Measurements from ENCODE around the gene XPO1.
"Not testable (repeated sequence)": the region's sequence is repeated elsewhere in the genome, so short reads cannot be mapped to it uniquely, and the experiment has no call there.

XPO1 gene

DNA sequence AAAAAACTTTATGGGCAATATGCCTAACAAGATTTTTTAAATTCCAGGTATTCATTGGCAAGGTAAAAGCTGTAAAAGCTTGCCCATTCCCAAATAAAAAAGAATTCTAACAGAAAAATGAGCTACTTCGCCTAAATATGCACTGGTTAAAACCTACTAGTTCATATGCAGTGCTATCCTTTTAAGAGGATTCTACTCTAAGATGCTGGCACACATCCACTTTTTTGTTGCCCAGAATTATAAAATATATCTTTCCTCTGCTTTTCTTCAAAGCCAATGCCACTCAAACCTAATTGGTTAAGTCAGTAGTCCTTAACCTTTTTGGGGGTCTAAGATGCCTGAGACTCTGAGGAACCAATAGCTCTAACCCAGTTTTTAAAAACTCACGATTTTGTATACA, 3.2 kb downstream of the XPO1 start:
- DNase-seq (ENCODE audit: low read depth): no peak

DNA sequence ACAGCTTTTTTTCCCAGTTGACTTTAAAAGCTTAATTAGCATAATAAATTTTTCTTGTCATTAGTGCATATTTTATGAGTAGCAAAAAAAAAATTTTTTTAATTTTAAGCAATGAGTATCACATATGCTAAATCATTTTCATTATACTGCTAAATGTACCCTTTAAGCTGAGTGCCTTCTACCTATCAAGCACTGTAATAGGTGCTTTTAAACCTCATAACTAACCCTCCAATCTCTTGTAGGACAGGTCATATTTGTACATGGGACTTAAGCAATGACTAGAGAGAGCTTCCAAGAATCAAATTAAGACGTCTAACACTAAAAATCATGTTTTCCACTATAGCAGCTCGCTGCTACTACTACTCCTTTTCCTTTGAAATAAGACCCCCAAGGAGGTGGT, 7.4 kb downstream of the XPO1 start:
- DNase-seq (ENCODE audit: low read depth): no peak

DNA sequence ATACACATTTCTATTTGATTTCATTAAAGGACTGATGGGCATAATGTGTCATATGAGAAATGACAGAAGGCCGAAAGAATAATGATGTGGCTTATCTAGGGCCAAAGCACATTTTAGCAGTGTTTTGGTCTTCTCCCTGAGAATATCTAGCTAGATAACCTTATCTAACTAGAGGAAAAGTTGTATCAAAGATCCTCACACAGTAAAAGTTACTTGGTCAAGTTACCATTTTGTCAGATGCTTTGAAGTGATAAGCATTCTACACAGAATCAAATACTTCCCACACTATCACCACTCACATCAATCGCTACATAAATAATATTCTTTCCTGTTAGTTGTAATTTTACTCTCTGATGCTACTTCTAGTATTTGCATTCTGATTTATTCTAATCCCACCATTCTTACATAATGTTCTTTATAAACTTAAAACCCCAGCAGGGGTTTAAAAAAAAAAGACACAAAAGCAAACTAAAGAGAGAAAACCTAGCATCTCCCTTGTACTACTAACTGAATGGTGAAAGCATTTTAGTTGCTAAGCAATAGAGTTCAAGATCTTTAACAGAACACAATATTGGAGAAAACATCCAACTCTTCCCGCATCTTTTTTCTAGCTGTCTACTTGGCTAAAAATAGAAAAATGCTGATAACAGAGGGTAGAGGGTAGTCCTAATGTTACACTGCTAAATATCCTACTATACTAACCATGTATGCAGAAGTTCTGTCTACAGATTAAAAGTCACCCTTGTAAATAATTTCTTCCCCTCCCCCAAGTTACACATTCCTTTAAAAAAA, 8.0 kb downstream of the XPO1 start:
- no peak for DNase-seq (ENCODE audit: low read depth)

DNA sequence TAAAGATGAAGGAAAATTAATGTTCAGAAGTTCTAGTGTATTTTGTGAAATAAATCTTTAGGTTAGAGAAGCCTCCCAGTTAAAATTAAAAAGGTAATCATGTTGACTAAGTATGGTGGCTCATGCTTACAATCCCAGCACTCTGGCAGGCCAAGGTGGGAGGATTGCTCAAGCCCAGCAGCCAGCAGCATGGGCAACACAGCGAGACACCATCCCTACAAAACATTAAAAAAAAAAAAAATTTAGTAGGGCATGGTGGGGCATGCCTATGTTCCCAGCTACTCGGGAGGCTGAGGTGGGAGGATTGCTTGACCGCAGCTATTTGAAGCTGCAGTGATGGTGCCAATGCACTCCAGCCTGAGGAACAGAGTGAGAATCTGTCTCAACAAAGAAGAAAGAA, 17.9 kb downstream of the XPO1 start:
- DNase-seq (ENCODE audit: low read depth): no peak

DNA sequence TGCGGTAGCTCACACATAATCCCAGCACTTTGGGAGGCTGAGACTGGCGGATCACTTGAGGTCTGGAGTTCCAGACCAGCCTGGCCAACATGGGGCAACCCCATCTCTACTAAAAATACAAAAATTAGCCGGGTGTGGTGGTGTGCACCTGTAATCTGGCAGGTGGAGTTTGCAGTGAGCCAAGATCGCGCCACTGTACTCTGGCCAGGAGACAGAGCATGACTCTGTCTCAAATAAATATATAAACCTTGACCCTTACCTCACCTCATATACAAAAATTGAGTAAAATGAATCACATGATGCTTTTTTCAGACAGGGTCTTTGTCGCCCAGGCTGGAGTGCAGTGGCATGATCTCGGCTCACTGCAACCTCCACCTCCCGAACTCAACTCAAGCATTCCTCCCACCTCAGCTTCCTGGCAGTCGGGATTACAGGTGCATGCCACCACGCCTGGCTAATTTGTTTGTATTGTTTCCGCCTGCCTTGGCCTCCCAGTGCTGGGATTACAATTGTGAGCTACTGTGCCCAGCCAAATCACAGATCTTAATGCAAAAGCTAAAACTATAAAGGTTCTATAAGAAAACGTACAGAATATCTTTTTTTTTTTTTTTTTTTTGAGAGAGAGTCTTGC, 25.3 kb downstream of the XPO1 start:
- no peak for DNase-seq (ENCODE audit: low read depth)

DNA sequence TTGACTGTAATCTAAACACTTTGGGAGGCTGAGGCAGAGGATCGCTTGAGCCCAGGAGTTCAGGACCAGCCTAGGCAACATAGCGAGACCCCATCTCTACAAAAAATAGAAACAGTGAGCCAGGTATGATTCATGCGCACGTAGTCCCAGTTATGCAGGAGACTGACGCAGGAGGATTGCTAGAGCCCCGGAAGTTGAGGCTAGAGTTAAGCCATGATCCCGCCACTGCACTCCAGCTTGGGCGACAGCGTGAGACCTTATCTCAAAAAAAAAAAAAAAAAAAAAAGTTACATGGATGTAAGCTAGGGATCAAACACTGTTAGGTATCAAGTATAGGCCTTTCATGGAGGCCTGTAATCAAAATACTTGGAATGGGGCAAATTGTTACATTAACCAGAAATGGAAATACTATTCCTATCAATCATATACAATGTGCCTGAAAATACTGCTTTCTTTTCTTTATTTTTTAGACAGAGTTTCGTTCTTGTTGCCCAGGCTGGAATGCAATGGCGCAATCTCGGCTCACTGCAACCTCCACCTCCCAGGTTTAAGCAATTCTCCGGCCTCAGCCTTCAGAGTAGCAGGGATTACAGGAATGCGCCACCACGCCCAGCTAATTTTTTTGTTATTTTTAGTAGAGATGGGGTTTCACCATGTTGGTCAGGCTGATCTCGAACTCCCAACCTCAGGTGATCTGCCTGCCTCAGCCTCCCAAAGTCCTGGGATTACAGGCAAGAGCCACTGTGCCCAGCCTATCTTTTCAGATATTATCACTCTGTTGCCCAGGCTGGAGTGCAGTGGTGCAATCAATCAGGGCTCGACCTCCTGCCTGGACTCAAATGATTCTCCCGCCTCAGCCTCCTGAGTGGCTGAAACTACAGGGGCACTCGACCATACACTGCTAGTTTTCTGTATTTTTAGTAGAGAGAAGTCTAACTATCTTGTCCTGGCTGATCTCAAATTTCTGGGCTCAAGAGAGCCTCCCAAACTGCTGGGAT, 27.2 kb downstream of the XPO1 start:
- DNase-seq (ENCODE audit: low read depth): no peak

DNA sequence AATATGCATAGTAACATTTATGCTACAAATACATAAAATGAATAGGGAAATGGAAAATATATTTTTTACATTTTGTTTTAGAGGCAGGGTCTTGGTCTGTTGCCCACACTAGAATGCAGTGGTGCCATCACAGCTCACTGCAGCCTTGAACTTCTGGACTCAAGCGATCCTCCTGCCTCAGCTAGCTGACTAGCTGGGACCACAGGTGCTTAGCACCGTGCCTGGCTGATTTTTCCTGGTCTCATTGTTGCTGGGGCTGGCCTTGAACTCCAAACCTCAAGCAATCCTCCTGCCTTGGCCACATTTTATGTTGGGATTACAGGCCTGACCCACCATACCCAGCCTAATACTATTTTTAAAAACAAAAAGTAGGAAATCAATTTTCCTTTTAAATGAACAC, 33.2 kb downstream of the XPO1 start:
- DNase-seq (ENCODE audit: low read depth): no peak

DNA sequence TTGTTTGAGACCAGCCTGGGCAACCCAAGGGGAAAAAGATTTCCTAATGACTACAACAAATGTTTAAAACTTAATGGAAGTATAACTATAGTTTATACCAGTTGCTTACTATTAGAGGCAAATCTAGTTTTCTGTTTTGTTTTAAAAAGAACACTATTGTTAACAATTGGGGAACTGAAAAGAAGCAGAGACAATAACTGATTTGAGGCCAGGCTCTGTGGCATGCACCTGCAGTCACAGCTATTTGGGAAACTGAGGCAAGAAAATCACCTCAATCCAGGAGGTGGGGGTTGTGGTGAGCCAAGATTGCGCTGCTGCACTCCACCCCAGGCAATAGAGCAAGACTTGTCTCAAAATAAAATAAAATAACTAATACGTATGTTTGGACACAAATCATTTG, 39.1 kb downstream of the XPO1 start:
- DNase-seq (ENCODE audit: low read depth): no peak

DNA sequence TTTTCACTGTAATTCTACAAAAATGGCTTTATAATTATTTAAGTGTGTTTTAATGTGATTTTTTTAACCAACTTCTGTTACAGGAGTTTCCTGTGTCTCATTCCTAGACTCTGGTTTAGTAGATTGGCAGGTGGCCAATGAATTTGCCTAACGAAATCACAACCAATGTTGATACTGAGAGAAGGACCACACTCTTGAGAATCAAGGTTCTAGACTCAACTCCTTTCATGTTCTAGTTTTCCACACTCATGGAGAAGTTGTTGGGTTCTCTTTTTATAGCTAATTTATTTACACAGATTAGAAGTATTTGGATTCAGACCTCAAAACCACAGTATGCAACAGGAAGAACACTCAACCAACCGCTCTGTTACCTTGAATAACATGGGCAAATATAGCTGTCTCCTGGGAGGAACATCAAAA, 44.6 kb downstream of the XPO1 start:
- no peak for DNase-seq (ENCODE audit: low read depth)

DNA sequence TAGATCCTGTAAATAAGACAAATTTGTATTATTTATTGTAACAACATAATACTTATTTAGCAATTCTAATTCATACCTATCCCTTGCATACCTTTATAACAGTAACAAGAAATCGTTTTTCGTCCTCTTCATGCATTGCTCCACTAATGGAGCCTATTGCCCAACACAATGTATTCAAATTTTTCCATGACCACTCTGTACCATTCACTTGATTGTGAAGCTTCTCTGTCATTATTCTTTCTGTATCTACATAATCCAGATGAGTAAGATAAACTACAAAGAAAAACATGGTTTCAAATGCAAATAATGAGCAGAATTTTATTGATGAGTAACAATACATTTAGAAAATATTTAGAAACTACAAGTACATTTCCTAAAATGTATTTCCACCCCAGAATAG, 45.7 kb downstream of the XPO1 start:
- DNase-seq (ENCODE audit: low read depth): no peak

DNA sequence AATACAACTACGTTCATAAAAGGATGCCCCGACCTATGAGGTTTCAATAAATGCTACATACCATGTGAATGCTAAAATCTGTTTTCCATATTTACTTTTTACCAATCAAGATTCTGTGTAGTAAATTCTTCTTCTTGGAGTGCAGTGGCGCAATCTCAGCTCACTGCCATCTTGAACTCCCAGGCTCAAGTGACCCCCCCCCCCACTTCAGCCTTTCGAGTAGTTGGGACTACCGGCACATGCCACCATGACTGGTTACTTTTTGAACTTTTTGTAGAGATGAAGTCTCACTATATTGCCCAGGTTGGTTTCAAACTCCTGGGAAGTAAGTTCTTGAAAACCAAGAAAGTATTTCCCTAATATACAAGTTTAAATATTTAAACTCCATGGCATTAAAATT, 52.9 kb downstream of the XPO1 start:
- no peak for DNase-seq (ENCODE audit: low read depth)

DNA sequence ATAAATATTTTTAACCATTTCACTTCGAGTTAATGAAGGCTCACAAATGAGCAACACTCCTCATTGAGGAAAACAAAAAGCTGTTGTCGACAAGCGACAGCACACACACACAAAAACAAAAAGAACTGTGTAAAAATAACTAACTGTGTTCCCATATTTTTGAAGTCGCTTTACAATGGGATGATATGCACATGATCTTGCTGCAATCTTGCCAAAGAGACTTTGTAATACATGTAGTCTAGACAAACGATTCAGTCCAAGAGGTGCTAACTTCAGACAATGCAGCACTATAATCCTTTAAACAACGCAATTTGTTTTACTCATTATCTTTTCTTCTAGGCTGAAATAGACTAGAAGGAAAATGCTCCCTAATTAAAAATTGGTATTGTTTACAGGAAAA, 60.1 kb downstream of the XPO1 start:
- no peak for DNase-seq (ENCODE audit: low read depth)

DNA sequence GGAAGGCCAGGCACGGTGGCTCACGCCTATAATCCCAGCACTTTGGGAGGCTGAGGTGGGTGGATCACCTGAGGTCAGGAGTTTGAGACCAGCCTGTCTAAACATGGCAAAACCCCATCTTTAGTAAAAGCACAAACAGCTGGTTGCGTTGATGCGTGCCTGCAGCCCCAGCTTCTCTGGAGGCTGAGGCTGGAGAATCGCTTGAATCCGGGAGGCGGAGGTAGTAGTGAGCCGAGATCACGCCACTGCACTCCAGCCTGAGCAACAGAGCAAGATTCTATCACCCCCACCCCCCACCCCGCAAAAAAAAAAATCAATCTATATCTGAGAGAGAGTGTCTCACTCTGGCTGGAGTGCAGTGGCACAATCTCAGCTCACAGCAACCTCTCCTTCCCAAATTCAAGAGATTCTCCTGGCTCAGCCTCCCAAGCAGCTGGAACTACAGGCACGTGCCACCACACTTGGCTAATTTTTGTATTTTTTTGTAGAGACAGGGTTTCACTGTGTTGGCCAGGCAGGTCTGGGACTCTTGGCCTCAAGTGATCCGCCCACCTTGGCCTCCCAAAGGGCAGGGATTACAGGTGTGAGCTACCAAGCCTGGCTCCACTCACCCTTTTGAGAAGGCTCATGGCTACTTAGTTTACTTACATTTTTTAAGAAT, 61.1 kb downstream of the XPO1 start:
- DNase-seq (ENCODE audit: low read depth): not testable (repeated sequence)

DNA sequence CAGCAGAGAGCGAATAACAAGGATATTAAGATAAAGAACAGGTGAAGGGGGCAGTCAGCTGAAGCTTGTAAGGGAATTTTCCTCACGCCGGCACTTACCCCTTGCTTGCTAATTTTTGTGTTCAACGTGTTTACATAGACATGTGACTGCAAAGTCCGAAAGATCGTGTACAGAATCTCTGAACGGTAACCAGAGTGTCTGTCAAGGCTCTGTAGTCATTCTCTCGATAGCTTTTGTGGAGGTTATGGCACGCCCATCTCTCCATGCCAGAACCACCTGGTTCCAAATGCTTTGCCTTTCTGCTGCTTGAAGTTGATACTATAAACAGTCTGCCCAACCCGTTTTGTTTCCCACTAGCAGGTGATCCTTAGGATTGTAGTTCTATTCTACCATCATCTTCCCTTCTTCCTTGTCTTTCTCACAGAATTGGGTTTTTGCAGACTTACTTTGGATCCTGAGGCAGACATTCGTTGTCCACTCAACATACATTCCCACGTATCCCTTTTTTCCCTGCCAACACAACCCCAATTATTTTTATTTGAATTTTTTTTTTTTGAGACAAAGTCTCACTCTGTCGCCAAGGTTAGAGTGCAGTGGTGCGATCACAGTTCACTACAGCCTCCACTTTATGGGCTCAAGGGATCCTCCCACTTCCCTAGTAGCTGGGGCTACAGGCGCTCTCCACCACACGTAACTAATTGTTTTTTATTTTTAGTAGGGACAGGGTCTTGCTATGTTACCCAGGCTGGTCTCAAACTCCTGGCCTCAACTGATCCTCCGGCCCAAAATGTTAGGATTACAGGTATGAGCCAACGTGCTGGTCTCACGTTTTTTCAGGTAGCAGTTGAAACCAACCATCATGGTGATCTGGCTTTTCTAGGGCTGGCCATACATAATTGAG, 66.0 kb downstream of the XPO1 start:
- no peak for DNase-seq (ENCODE audit: low read depth)

DNA sequence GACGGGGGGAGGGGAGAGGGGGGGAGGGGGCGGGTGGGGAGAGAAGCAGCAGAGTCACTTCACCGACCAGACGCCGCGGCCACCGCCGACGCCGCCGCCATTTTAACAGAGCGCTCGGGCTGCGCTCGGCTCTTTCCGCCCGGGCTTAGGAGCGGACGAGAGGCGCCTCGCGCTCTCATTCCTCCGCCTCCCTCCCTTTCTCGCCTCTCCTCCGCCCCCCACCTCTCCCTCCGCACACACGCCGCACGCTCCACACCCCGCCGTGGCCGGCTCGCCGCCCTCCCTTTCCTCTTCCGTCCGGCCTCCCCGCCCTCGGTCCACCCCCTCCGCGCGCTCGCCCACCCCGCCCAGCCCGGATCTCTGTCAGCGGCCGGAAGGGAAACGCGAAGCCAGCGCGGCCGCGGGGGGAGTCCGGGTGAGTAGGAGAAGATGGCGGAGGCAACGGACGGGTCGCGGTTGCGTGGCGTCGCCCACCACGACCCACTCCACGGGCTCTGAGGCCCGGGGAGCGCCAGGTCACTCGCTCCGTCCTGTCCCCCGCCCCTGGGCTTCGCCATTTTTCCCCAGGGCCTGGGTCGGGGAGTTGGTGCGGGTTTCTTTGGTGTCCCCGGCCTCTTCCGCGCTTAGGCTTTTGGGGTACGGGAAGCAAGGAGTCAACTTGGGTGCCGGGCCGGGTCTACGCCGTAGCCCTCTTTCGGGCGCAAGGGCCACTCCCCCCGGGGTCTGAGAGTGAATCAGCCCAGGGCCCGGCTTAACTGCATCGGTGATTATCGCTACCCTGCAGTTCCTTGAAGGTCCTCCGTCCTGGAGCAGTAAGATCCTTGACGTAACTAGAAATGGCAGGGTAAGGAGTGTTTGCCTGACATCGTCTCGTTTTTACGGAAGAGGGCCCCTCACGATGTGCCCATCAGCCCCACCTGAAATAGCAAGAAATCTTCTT, 66.9 kb downstream of the XPO1 start, which contains the start of gene USP34:
Gene USP34, minus strand, starts transcription at position 123 of the 940 bp plus-strand sequence. CDS start 395 bp downstream, outside the sequence.
- DNase-seq (ENCODE audit: low read depth): peak; percentile 88

DNA sequence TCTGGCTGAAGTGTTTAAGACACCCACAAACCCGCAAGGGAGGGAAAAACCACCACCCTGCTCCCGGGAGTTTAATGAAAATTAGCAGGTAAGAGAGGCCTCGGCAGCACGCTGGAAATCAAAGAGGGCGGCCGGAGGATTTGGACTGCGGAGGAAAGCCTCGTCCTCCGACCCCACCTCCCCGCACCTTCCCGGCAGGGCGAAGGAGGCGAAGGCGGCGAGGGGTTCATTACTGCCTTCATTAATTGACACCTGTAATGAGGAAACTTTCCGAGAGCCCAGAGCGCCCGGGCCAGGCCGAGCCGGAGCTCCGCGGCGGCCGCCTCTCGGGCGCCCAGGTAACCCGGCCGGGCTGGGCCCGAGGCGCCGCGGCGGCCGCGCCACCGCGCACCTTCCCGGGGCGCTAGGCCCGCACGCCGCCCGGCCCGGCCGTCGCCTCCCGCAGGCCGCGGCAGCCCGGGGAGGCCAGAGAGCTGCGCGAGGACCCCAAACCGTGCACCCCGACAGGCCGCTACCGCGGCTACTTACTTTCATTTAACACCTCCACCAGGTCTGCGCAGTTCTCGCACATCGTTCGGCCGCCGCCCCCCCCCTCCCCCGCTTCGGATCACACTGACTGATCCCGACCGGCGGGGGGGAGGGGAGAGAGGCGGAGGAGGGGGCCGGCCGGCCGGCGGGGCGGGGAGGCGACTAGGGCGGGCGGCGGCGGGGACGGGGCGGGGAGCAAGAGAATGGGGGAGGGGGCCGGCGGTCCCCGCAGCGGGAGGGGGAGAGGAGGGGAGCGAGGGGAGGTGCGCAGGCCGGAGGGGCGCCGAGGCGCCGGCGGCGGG, 67.8 kb downstream of the XPO1 start:
- peak; percentile 76 for DNase-seq (ENCODE audit: low read depth)

DNA sequence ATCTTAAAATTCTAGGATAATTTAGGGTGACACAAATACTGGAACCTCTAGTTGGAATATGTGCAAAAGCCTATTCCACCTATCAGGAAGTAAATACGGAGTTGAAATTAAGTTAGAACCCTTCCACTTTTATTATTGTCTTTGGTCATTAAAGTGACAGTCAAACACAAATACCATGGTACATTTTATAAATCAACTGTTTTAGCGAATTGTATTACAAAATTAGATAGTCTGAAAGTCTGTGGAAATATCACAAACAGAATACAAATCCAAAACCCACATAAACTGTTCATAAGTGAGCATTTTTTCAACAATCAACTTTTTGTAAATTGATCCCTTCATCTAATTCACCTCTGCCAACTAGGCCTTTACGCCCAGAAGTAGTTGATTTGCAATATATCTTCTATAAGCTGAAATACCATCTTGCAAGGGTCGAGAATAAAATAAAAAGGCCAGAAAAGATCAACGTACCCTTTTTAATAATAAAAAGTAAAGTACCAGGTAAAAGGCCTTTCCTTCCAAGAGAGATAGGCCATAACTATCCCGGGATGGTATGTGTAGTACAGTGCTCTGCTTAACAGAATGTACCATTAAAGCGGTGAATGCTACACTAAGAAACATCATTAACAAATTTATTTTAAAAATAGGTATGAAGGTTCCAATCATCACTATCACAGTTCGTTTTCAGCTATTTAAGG, 68.6 kb downstream of the XPO1 start:
- DNase-seq (ENCODE audit: low read depth): no peak

DNA sequence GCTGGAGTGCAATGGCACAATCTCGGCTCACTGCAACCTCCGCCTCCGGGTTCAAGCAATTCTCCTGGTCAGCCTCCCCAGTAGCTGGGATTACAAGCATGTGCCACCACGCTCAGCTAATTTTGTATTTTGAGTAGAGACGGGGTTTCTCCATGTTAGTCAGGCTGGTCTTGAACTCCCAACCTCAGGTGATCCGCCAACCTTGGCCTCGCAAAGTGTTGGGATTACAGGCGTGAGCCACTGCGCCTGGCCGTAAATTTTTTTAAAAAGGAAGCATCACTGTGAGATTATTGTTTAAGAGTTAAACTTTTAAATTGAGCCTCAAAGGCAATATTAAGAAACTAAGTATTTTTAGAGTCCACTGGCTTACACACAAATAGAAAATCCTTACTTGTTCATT, 69.9 kb downstream of the XPO1 start:
- not testable (repeated sequence) for DNase-seq (ENCODE audit: low read depth)

Data from activated T-cell treated with anti-CD3 and anti-CD28 coated beads for 24 hours (primary cell).